Loucy (cell line): Measurements from ENCODE around the gene SOX1.

Experiments
- CTCF ChIP-seq: fragments of 200-600 bp; sonication (generic); conservative IDR thresholded peaks from 2 replicates; pipeline ENCODE4 v1.5.1; 2014; ENCODE audit warnings: mild to moderate bottlenecking, antibody characterized with exemption, low read length
- EZH2phosphoT487 ChIP-seq: fragments of 200-600 bp; IDR thresholded peaks from 2 replicates; pipeline ENCODE4 v1.6.1; 2018; ENCODE audit warnings: antibody characterized with exemption, mild to moderate bottlenecking, moderate library complexity, borderline replicate concordance

DNA sequence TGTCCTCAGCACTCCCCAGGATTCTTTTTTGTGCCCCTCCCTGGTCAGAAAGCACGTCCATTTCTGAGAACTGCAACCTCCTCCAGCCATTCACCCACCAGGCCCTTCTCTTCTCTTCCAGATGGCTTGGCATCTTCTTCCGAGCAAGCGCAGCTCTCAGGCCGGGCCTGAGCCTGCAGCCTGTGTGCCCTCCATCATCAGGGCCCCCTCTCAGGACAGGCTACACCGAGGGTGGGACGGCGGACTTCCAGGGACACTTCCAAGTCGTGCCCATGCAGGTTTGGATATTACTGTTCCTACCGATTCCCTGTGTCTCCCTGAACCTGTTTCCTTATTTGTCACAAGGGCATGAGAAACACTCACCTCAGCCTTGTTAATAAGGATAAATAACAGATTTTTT lies 28.4 kb downstream of the SOX1 start:
- no peak for TF ChIP-seq EZH2phosphoT487
- TF ChIP-seq CTCF: no peak
